ENCODE results near the gene PUM1.
A peak's percentile ranks its signal among the peaks of the same experiment; 100 is the strongest.
"Not testable (repeated sequence)": the region's sequence is repeated elsewhere in the genome, so short reads cannot be mapped to it uniquely, and the experiment has no call there.

The PUM1 gene

DNA sequence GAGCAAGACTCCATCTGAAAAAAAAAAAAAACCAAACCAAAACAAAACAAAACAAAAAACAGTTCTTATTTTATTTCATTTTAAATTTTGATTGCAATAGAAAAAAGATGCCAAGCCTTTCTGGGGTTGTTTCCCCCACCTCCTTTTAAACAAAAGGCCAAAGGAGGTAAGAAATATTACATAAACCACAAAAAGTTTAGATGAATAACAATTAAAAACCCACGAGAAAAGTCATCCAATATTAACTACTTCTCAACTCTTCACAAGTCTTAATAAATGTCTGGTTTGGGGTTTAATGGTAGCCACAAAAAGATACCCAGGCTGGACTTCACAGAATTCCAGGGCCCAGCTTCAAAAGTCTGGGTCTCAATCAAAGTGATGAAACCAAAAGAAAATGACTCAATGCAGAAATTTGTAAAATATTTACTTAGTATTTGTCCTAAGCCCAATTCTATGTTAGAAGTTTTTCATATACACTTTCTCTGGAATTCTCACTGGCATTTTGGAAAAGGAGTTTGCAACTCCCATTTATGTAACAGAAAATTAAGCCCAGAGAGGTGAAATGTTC is 110.0 kb downstream of the PUM1 start:
- no peak for DNase-seq

DNA sequence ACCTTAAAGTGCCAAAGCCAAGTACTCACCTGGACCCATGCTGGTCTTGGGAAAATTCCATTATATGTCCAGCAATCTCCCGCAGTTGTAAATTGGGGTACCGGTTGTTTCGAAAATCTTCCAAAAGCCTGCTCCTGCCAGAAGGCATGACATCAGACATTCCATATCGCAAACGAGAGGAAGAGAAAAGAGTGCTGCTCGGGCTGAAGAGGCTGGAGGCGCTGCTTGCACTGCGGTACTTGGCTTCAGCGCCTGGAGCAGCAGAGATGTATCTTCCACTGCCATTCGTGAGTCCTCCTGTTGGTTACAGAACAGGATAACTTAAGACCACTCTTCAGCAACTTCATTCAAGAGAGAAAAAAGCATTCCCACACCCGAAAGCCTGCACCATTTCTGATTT is 111.8 kb downstream of the PUM1 start:
- no peak for DNase-seq

GRCh38 chr1:30952098-30952497 is 113.4 kb downstream of the PUM1 start:
- no peak for DNase-seq

- DNase-seq, result no peak
These were observed 114.8 kb downstream of the PUM1 start for GRCh38 chr1:30950700-30951099.

GRCh38 chr1:30950053-30950452 is 115.5 kb downstream of the PUM1 start:
- no peak for DNase-seq

- not testable (repeated sequence) for DNase-seq
These were observed 116.1 kb downstream of the PUM1 start for GRCh38 chr1:30949487-30949838.

- DNase-seq, result not testable (repeated sequence)
These were observed 116.6 kb downstream of the PUM1 start for GRCh38 chr1:30948813-30949486.

DNA sequence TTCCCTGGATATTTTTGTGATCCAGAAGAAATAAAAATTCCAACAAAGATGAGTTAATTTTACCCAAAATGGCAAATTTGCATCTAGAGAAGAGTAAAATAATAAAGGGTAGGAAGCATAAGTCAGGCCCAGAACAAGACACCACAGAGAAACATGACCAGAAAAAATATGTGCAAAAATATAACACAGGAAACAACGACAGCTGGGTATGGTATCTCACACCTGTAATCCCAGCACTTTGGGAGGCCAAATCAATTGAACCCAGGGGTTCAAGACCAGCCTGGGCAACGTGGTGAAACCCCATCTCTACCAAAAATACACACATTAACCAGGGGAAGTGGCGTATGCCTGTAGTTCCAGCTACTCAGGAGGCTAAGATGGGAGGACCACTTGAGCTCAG is 117.2 kb downstream of the PUM1 start:
- no peak for DNase-seq

DNA sequence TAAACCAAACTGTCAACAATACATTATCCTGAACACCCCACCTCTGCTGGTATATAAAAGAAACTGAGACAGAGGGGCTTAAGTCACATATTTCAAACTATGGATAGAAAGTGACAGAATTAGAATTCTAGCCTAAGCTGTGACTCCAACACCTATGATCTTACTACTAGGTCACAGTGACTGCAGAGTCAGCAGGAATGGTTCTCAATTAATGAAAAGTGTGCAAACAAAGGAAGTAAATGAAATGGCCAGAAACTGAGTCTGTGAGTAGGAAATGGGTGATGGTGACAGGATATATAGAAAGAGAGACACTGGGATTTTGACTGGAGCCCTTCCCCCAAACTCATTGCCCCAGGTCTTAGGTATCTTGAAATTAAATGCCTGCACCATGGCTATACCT is 118.3 kb downstream of the PUM1 start:
- DNase-seq, result no peak

GRCh38 chr1:30942326-30942963 is 123.1 kb downstream of the PUM1 start:
- DNase-seq, result no peak

- DNase-seq, result no peak
These were observed 125.0 kb downstream of the PUM1 start for GRCh38 chr1:30940541-30940940.

DNA sequence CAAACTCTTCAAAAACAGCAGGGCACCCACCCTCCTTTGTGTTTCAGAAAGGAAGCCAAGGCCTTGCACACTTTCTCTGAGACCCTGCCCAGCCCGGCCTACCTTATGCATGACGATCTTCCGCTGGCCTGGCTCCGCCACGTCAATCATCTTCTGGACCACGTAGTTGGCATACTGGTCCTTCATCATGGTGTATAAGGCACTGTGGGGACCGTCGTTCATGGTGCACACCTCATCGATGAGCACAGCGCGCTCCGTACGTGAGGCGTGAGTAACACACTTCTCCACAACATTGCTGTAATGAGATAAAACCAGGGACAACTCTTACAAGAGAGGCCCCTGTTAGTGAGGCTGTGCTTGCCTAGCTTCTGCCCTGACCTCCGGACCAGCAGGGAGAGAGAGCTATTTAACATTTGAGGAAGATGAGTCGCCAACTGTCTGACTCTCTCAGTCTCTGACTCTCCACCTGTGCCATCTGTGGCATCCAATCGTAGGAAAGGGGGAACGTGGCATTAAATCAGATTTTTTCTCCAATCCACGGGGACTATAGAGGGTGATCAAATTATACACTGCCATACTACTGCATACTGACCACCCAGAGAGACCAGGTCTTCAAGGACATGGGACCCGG is 128.9 kb downstream of the PUM1 start:
- no peak for DNase-seq

- not testable (repeated sequence) for DNase-seq
These were observed 129.8 kb downstream of the PUM1 start for GRCh38 chr1:30935758-30936157.

- no peak for DNase-seq
These were observed 130.9 kb downstream of the PUM1 start for GRCh38 chr1:30934613-30935012.

- no peak for DNase-seq
These were observed 131.7 kb downstream of the PUM1 start for GRCh38 chr1:30933874-30934252.

GRCh38 chr1:30930631-30931173 is 134.8 kb downstream of the PUM1 start:
- DNase-seq, result no peak

GRCh38 chr1:30929944-30930525 is 135.5 kb downstream of the PUM1 start:
- no peak for DNase-seq

- DNase-seq, result peak; percentile 66
These were observed 136.2 kb downstream of the PUM1 start for GRCh38 chr1:30929135-30929889.

DNA sequence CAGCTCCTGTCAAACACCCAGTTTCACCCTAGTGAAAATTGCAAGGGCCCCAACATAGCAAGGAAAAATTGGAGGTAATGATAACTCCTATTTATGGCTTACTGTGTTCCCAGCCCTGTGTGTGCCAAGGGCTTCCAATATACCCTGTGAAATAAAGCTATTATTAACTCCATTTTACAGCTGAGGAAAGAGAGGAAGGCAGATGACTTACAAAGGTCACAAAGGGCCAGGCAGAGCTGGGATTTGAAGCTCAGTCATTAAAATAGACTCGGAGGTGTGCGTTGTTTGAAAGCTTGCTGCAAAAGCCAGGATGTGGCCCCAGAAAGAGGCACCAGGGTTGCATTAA is 136.8 kb downstream of the PUM1 start:
- no peak for DNase-seq

DNA sequence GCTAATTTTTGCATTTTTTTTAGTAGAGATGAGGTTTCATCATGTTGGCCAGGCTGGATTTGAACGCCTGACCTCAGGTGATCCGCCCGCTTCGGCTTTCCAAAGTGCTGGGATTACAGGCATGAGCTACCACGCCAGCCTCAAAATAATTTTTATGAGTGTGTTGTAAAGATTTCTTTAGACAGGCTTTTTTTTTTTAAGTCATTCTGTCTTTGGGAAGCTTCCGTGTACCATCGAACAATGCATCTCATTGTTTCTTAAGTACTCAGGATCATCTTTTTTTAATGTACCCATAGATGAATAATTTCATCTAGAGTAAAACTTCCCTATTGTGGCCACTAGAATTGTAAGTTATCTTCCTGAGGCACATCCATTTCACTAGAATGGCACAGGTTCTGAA is 137.3 kb downstream of the PUM1 start:
- DNase-seq, result no peak

GRCh38 chr1:30927448-30927847 is 138.1 kb downstream of the PUM1 start:
- no peak for DNase-seq

DNA sequence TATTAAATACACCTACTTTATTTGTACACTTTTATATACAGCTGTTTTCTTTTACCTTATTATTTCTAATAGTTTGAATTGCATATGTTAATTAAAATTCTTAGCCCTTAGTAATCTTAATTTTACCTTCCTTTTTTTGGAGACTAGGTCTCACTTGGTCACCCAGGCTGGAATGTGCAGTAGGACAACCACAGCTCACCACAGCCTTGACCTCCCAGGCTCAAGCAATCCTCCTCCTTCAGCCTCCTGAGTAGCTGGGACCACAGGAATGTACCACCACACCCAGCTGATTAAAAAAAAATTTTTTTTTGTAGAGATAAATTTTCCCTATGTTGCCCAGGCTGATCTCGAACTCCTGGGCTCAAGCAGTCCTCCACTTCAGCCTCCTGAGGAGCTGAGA is 141.9 kb downstream of the PUM1 start:
- no peak for DNase-seq

DNA sequence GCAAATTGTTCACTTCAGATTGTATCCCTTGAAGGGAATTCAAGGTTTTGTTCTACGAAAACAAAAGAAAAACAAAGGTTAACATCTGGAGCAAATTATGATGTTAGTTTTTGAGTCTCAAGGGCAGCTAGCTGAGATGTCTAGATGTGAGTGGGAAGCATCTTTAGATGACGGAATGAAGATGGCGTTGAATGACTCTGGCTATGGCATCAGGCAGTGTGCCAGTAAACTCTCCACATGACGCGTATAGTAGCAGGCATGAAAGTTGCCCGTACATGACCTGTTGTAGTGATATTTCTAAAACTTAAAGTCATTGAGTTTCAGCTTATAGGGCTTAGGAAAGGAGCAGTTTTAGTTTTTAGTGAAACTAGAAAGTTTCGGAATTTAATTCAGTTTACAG is 144.7 kb downstream of the PUM1 start:
- no peak for DNase-seq
